GM18519 (cell line): Measurements from ENCODE around the gene MAL.
"Not testable (repeated sequence)": the region's sequence is repeated elsewhere in the genome, so short reads cannot be mapped to it uniquely, and the experiment has no call there.

Experiments
- ATAC-seq: cut with Tn5 transposase; IDR thresholded peaks from one replicate; pipeline ENCODE4 v1.9.1; 2021; ENCODE audit warnings: mild to moderate bottlenecking, moderate library complexity; ENCODE audit not compliant: unreplicated experiment, low FRiP score

MAL gene

DNA sequence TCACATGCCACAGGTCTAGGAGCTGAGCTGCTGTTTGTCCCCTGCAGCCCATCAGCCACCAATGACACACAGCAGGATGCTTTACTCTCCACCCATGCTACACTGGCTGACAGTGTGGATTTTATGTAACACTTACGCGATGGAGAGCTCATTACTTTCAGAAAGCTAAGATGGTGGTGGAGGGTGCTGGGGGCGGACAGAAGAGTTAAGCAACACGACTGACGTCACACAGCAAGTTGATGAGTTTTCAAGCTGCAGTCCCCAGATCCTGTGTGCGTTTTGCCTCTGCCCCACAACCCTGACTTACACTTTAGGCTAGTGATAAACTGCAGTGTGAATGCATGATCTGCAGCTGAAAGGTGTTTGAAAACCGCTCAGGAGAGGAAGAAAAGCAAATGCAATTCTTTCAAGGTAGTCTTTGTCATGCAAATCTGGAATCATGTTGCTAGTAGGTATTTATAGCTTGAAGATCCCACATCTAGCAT, 53.7 kb downstream of the MAL start:
- no peak for ATAC-seq

DNA sequence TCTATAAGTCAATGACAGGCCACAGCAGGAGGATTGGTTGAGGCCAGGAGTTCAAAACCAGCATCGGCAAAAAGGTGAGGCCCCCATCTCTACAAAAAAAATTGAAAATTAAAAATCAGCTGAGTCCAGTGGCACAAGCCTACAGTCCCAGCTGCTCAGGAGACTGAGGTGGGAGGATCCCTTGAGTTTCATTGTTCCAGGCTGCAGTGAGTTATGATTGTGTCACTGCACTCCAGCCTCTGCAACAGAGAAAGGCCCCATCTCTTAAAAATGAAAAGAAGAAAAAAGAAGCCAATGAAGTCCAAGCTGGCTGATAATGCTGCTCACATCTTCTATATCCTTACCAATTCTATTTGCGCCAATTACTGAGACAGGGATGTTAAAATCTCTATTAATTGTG, 57.0 kb downstream of the MAL start:
- ATAC-seq: no peak

DNA sequence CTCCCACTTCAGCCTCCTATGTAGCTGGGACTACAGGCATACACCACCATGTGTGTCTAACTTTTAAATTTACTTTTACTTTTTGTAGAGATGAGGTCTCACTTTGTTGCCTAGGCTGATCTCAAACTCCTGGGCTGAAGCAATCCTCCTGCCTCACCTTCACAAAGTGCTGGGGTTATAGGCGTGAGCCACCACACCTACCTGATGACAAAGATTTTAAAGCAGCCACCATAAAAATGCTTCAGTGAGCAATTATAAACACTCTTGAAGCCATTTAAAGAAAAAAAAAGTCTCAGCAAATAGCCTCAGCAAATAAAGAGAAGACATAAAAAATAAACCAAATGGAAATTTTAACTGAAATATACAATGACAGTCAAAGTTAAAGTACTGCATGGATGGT, 60.5 kb downstream of the MAL start:
- no peak for ATAC-seq

DNA sequence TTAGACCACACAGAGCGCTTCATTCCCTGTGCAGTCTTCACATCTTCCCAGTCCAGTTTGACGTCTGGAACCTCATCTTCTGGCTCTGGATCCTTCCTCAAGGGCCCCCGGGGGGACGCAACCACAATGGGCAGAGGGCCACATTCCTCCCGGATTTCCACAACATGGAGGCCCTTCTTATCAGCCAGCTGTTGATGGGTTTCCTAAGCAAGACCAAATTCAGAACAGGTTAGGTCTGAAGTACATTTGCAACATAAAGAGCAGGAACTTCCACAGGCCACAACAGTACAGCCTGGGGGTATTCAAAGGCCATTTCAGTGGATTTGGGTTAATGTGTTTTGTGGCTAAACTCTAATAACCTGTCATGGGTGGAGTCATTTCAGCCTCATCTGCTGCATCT, 61.9 kb downstream of the MAL start:
- ATAC-seq: no peak

DNA sequence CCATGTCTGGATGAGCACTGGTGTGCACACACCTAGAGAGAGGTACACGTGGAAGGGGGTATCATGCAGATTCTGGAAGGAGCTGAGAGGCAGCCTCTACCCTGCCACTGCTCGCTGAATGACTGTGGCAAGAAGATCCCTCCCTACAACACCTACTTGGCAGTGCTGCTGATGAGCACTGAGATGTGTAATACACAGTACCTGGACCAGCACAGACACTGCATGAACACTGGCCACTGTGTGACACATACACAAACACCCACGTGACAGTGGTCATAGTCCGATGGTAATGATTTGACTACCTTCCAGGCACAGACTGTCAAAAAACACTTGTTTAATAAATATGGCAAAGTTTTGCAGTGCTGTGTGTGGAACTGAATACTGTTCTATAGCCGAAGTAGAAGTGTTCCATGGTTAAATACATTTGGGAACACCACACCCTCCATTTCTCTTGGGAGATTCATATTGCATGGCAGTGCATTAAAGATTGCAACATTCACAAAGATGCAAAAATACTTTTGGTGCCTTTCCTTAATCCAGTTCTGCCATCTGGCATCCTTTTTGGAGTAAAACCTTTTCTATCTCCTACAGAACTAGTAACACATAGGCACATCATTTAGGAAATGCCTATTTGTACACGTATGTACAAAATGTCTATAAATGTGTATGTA, 66.5 kb downstream of the MAL start:
- no peak for ATAC-seq

DNA sequence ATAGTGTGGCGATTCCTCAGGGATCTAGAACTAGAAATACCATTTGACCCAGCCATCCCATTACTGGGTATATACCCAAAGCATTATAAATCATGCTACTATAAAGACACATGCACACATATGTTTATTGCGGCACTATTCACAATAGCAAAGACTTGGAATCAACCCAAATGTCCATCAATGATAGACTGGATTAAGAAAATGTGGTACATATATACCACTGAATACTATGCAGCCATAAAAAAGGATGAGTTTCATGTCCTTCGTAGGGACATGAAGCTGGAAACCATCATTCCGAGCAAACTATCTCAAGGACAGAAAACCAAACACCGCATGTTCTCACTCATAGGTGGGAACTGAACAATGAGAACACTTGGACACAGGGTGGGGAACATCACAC, 72.8 kb downstream of the MAL start:
- ATAC-seq: not testable (repeated sequence)

DNA sequence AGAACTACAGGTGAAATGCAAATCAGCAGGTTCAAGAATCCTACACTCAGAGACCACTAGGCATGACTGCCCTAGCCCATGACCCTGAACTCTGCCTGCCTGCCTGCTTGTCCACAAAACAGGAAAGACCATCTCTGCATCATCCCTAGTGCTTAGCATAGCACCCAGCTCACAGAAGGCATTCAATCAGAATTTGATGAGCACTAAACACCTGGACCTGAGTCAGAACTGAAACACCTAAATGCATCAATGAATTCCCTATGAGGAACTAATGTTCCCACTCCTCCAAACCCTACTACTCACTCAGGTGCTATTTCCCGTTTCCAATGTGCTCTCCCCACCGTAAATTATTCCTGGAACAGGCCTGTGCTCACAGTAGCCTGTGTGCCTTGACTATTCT, 74.4 kb downstream of the MAL start:
- ATAC-seq: no peak
